GM12873 (cell line): ENCODE results near the gene ISYNA1.

Experiments
- CTCF ChIP-seq: IDR thresholded peaks from 2 replicates; pipeline ENCODE4 v1.5.1; 2012; ENCODE audit warnings: low read depth, mild to moderate bottlenecking, moderate library complexity, low read length, control low read depth; ENCODE audit not compliant: insufficient read depth; ENCODE audit errors: missing control alignments

ISYNA1 gene

GRCh38 chr19:18446811-18447359 is 9.0 kb upstream of the ISYNA1 start:
- no peak for TF ChIP-seq CTCF

DNA sequence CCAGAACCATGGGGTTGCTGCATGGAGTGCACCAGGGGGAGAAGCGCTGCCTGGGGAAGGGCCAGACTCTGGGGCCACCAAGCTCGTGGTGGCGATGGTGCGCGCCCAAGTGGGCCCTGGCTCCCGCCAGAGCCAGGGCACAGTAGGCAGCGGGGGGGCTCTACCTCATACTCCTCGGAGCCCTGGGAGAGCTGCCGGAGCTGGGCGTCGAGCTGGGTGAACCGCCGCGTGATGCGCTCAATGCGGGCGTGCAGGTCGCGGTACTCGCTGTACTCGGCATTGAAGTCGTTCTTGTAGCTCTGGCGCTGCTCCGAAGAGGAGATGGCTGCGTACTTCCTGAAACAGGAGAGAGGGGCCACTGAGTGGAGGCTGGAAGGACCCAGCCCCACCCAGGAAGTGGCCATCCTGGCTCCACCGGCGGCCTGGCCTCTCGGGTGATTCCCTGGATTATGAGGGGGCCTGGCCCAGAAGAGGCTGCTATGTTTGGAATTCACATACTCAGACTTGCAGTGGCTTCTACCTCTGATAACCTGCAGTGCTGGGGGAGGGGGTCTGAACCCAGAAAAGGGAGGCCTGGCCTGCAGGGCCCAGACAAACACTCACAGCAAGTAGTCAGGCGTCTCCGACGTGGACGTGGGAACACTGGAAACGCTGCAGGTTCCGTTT is 8.3 kb upstream of the ISYNA1 start:
- TF ChIP-seq CTCF, result no peak

GRCh38 chr19:18445262-18445948 is 7.5 kb upstream of the ISYNA1 start:
- TF ChIP-seq CTCF, result no peak

GRCh38 chr19:18444513-18444912 is 6.6 kb upstream of the ISYNA1 start:
- no peak for TF ChIP-seq CTCF

GRCh38 chr19:18443831-18444230 is 5.9 kb upstream of the ISYNA1 start:
- TF ChIP-seq CTCF, result no peak

- no peak for TF ChIP-seq CTCF
These were observed 5.5 kb upstream of the ISYNA1 start for GRCh38 chr19:18443406-18443805.

DNA sequence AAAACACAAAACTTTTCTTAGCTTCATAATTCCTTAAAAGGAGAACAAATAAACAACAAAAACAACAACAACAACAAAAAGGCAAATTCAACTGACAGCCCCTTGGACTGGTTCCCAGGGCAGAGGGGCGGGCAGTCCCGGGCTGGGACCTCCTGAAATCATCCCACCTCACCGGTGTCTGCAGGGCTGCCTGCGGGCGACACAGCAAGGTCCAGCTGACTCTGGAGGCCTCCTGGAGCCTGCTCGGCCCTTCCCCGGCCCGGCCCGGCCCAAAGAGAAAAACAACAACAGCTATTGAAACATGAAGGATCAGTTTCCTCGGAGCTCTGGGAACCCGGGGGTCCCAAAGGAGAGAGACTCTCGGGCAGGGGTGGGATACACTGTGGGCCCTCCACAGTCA is 5.0 kb upstream of the ISYNA1 start:
- TF ChIP-seq CTCF, result no peak
